SK-N-MC (cell line): ENCODE measurements around the gene ZNF319.

Experiments used
- DNase-seq: peaks from one replicate; pipeline ENCODE4 v3.0.0-alpha.2; 2011; ENCODE audit warnings: low read depth, low spot score
- H3K27ac ChIP-seq: fragments of 200-600 bp; sonication (generic); 2 replicates; pipeline ENCODE4 v1.5.1; 2016; ENCODE audit warnings: mixed run types
- H3K36me3 ChIP-seq: fragments of 200-600 bp; sonication (generic); 2 replicates; pipeline ENCODE4 v1.6.1; 2017; ENCODE audit warnings: antibody characterized with exemption, low read length, mixed read lengths; ENCODE audit not compliant: insufficient read depth
- H3K4me3 ChIP-seq: fragments of 200-600 bp; sonication (generic); 2 replicates; pipeline ENCODE4 v1.5.1; 2016
- H3K9ac ChIP-seq: fragments of 200-600 bp; sonication (generic); 2 replicates; pipeline ENCODE4 v1.8.0; 2017; ENCODE audit warnings: mixed run types, mixed read lengths; ENCODE audit not compliant: insufficient read length
- H3K9me3 ChIP-seq: fragments of 200-600 bp; sonication (generic); 2 replicates; pipeline ENCODE4 v1.6.1; 2017; ENCODE audit warnings: low read depth, mild to moderate bottlenecking, antibody characterized with exemption, low read length, moderate library complexity, mixed read lengths
- EZH2 ChIP-seq: fragments of 200-600 bp; sonication (generic); IDR thresholded peaks from one replicate; pipeline ENCODE4 v1.6.1; 2017; ENCODE audit warnings: antibody characterized with exemption
- FOXP2 ChIP-seq: optimal IDR thresholded peaks from 2 replicates; pipeline ENCODE3; 2011; ENCODE audit warnings: mild to moderate bottlenecking, moderate library complexity; ENCODE audit not compliant: insufficient read depth; ENCODE audit errors: extremely low read length, control extremely low read depth
- POLR2AphosphoS5 ChIP-seq: IDR thresholded peaks from 2 replicates; pipeline ENCODE4 v1.6.1; 2012; ENCODE audit warnings: mild to moderate bottlenecking, low read depth, low read length, borderline replicate concordance

The ZNF319 gene

DNA sequence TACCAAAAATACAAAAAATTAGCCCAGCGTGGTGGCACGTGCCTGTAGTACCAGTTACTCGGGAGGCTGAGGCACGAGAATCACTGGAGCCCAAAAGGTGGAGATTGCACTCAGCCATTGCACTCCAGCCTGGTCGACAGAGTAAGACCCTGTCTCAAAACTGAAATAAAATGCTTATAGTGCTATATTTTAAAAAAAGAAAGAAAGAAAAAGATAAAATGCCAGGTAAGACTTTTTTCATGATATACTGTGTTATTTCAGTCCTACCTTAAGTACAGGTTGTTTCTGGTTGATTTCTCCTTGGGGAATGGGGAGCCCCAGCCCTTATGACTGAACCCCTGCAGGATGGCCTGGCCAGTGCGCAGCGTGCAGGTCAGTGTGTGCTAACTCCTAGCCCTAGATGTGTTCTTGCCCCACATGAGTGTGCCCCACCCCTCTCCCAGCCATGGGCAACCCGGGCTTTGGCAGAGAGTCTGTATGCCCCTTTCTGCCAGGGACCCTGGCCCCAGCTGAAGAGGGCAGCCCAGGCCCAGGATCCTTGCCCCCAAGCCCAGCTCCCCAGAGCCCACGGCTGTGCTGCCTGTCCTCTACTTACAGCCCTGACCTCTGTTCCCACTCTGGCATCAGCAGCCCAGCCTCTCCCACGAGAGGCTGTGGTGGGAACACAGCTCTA is 30.9 kb downstream of the ZNF319 start:
- TF ChIP-seq FOXP2 (no peak), EZH2 (no peak), POLR2AphosphoS5 (no peak)
- H3K36me3 ChIP-seq = no peaks in the 10 kb centered on the region
- no peak for DNase-seq
- no peak overlapping the region for H3K4me3 ChIP-seq
- no peak overlapping the region for H3K9ac ChIP-seq
- no peak overlapping the region for H3K27ac ChIP-seq
- no peaks in the 10 kb centered on the region for H3K9me3 ChIP-seq

DNA sequence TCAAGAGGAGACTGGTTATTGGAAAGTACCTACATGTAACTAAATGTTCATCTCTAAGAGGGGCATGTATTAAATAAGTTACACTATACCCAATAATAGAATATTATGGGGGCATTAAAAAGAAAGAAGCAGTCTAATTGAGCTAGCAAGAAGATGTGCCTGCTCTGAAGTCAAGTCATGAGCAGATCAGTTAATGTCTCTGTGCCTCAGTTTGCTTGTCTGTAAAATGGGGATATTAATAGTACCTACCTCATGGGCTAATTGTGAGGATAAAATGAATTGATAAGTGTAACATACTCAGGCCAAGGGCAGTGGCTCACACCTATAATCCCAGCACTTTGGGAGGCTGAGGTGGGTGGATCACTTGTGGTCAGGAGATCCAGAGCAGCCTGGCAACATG is 32.6 kb downstream of the ZNF319 start:
- H3K9ac ChIP-seq = no peak overlapping the region
- no peak for DNase-seq
- no peaks in the 10 kb centered on the region for H3K36me3 ChIP-seq
- H3K9me3 ChIP-seq = no peaks in the 10 kb centered on the region
- no peak overlapping the region for H3K4me3 ChIP-seq
- H3K27ac ChIP-seq = no peak overlapping the region
- TF ChIP-seq FOXP2 (no peak), EZH2 (no peak), POLR2AphosphoS5 (no peak)

DNA sequence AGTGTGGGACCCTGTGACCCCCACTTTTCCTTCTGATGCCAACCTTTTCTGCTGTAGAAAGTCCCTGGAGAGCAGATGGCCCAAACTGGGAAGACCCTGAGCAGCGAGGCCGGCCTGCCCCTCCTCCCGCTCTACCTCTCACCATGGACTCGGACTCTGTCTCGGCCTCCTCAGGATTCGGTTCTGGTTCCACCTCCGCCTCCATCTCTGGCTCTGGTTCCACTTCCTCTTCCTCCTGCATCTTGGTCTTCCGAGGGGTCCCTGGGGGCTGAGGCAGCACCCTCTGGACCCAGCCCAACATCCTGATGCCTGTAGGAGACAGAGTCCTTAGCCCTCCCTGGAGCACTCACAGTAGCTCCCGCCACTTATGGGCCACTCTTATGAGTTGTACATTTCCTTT is 33.5 kb downstream of the ZNF319 start:
- Histone ChIP-seq H3K27ac (no peak overlapping the region), H3K9ac (no peak overlapping the region), H3K4me3 (no peak overlapping the region), H3K9me3 (no peaks in the 10 kb centered on the region), H3K36me3 (no peaks in the 10 kb centered on the region)
- no peak for TF ChIP-seq FOXP2
- TF ChIP-seq POLR2AphosphoS5 = no peak
- TF ChIP-seq EZH2 = no peak
- DNase-seq = no peak

DNA sequence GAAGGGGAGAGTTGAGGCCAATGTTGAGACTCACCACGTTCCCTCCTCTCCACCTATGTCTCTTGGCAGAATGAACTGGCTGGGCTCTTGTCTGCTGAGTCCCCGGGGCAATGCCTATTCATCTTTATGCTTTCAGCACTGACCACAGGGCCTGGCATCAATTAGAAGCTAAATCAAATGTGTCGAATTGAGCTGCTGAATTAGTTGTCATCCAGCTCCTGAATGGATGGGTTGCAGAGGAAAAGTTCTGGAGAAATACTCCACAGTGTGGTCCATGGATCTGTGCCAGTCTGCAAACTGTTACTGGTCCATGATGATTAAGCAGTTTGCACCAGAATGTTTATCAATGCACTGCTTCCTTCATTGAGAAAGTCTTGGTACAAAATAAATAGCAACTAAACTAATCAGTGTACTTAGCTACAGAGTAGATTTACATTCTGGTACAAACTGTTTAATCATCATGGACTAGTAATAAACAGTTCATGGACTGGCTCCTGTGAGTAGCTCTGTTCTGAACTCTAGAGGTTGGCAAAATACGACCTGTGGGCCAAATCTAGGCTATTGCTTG is 34.2 kb downstream of the ZNF319 start:
- DNase-seq = no peak
- H3K4me3 ChIP-seq = no peak overlapping the region
- H3K9ac ChIP-seq = no peak overlapping the region
- no peaks in the 10 kb centered on the region for H3K36me3 ChIP-seq
- H3K27ac ChIP-seq = no peak overlapping the region
- H3K9me3 ChIP-seq = no peaks in the 10 kb centered on the region
- no peak for TF ChIP-seq POLR2AphosphoS5
- no peak for TF ChIP-seq FOXP2
- TF ChIP-seq EZH2 = no peak

DNA sequence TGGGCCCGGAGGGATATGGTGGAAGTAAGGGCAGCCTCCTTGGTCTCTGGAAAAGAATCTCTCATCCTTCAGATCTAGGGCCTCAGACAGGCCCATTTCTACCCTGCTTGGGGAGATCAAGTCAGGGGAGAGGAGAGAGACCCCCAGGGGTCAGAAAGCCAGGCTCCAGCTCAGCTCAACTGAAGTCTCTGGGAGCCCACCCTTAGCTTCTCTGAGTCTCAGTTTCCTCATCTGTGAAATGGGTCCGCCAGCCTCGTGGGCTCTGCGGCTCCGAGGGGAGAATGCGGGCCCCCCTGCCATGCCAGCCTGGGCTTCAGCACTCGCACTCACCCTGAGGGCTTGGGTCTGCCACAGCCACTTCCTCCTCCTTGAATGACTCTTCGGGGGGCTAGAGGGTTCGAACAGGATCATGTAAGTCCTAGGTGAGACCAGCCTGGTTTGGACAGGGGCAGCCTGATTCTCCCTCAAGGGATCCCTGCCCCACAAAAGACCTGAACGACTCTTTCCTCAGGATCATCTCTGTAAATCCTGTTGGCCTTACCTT is 36.2 kb downstream of the ZNF319 start:
- TF ChIP-seq EZH2 (no peak), FOXP2 (no peak), POLR2AphosphoS5 (no peak)
- DNase-seq = no peak
- Histone ChIP-seq H3K36me3 (no peaks in the 10 kb centered on the region), H3K27ac (no peak overlapping the region), H3K9me3 (no peaks in the 10 kb centered on the region), H3K9ac (no peak overlapping the region), H3K4me3 (no peak overlapping the region)

DNA sequence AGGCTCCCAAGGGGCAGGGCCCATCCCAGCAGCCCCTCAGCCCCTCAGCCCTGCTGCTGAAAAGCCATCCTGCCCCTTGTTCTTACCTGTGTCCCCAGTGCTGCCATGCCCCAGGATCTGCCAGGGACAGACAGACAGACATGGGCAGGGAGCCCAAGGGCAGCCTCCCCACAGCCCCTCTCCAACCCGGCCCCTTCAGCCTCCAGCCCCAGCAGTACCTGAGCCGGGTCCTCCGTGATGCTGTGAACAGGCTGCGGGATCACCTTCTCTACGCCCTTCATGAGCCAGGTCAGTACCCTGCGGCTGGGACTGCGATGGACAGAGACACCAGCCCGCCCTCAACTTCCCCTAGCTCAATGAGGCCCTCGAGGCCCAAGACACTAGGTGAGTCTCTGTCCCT is 37.7 kb downstream of the ZNF319 start:
- Histone ChIP-seq H3K36me3 (no peaks in the 10 kb centered on the region), H3K9me3 (no peaks in the 10 kb centered on the region), H3K4me3 (no peak overlapping the region), H3K27ac (no peak overlapping the region), H3K9ac (no peak overlapping the region)
- no peak for DNase-seq
- TF ChIP-seq FOXP2 = no peak
- TF ChIP-seq EZH2 = no peak
- no peak for TF ChIP-seq POLR2AphosphoS5

DNA sequence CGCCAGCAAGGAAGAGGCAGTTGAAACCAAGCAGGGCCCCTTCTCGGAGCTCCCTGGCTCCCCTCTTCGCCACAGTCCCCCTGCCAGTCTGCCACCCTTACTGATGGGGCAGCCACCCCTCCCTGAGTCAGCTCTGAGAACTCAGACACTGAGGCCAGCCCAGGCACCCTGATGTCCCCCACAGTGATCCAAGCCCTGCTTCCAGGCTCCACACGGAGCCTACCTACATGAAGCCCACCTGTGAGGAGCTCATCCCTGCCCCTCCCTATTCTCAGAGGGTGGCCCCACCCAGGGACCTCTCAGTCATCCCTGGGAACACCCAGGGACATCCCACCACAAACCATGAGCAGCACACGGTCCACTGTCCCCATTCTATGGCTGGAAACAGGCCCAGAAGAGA is 38.4 kb downstream of the ZNF319 start:
- no peak overlapping the region for H3K4me3 ChIP-seq
- TF ChIP-seq EZH2 (no peak), FOXP2 (no peak), POLR2AphosphoS5 (no peak)
- no peak overlapping the region for H3K9ac ChIP-seq
- H3K9me3 ChIP-seq = no peaks in the 10 kb centered on the region
- H3K27ac ChIP-seq = no peak overlapping the region
- H3K36me3 ChIP-seq = no peaks in the 10 kb centered on the region
- no peak for DNase-seq

DNA sequence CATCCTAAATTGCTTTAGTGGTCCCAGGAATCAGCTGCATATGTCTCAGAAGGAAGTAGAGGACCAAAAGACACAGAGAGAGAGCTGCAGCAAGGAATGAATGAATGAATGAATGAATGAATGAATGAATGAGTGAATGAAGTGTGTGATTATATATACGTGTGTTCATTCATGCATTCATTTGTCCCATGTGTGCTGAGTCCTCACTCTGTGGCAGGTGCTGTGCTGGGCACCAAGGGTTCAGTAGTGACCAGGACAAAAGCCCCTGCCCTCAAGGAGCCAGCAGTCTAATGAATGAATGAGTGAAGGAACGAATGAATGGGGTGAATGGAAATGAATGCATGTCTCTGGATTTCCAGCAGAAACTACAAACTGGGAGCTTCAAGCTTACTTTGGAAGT is 38.9 kb downstream of the ZNF319 start:
- Histone ChIP-seq H3K9ac (no peak overlapping the region), H3K27ac (no peak overlapping the region), H3K4me3 (no peak overlapping the region), H3K36me3 (no peaks in the 10 kb centered on the region), H3K9me3 (no peaks in the 10 kb centered on the region)
- DNase-seq = no peak
- TF ChIP-seq FOXP2 = no peak
- no peak for TF ChIP-seq EZH2
- no peak for TF ChIP-seq POLR2AphosphoS5
